IMR-90 (cell line): ENCODE results near the gene SASH1. TPM values are rescaled to one million over a fixed set of nuclear protein-coding genes. Genes with fewer than 3 reads are reported as not detected.

Experiments used
- ATAC-seq: fragments of 200-7000 bp; cut with Tn5 transposase; 2 replicates; pipeline ENCODE4 v1.9.1; 2020; ENCODE audit warnings: low read depth, mild to moderate bottlenecking, moderate library complexity
- BruUV-seq: library from RNA; stranded (reverse); fragments of 400-500 nt; replicated peaks from 2 replicates; lab custom pipeline; 2021; lab: Mats Ljungman, UMichigan
- CTCF ChIA-PET: fragments of 300-600 bp; formaldehyde crosslinking; extraction: SDS; loops from one replicate; lab custom pipeline; 2021; ENCODE audit warnings: antibody characterized with exemption; lab: Yijun Ruan, JAX
- POLR2A ChIA-PET: fragments of 300-600 bp; sonication (Branson Sonifier 250); formaldehyde crosslinking; loops from one replicate; lab custom pipeline; 2022; ENCODE audit warnings: antibody characterized with exemption; ENCODE audit not compliant: unreplicated experiment; lab: Charles Lee
- DNase-seq: peaks from one replicate; pipeline ENCODE4 v3.0.0; 2013
- H2AFZ ChIP-seq: replicated peaks from 2 replicates; pipeline ENCODE3; 2013; ENCODE audit warnings: low read length, mild to moderate bottlenecking; ENCODE audit not compliant: poor library complexity
- H2AK5ac ChIP-seq: 2 replicates; pipeline ENCODE4 v1.6.1; 2013; ENCODE audit warnings: low read depth, low read length, inconsistent platforms
- H2AK9ac ChIP-seq: replicated peaks from 2 replicates; pipeline ENCODE3; 2013; ENCODE audit warnings: mild to moderate bottlenecking, low read depth, low read length, moderate library complexity; ENCODE audit not compliant: poor library complexity
- H2BK120ac ChIP-seq: 2 replicates; pipeline ENCODE4 v1.6.1; 2013; ENCODE audit warnings: low read depth, low read length, inconsistent platforms
- H2BK15ac ChIP-seq: 3 replicates; pipeline ENCODE4 v1.6.1; 2013; ENCODE audit warnings: low read depth, low read length, inconsistent platforms
- H2BK20ac ChIP-seq: 2 replicates; pipeline ENCODE4 v1.6.1; 2013; ENCODE audit warnings: low read depth, mild to moderate bottlenecking, inconsistent platforms, low read length, moderate library complexity
- H2BK5ac ChIP-seq: 2 replicates; pipeline ENCODE4 v1.6.1; 2013; ENCODE audit warnings: mild to moderate bottlenecking, low read depth, low read length, inconsistent platforms; ENCODE audit not compliant: poor library complexity, severe bottlenecking
- H3K14ac ChIP-seq: replicated peaks from 2 replicates; pipeline ENCODE4 v1.6.1; 2013; ENCODE audit warnings: low read depth, low read length, inconsistent platforms
- H3K18ac ChIP-seq: 2 replicates; pipeline ENCODE4 v1.6.1; 2013; ENCODE audit warnings: low read depth, low read length, control low read depth
- H3K23ac ChIP-seq: 2 replicates; pipeline ENCODE4 v1.6.1; 2013; ENCODE audit warnings: low read depth, low read length, inconsistent platforms
- H3K27ac ChIP-seq: 2 replicates; pipeline ENCODE4 v1.5.1; 2013; ENCODE audit warnings: mild to moderate bottlenecking, control low read depth, low read length; ENCODE audit not compliant: insufficient read depth
- H3K27me3 ChIP-seq: 2 replicates; pipeline ENCODE4 v1.6.1; 2013; ENCODE audit warnings: low read length; ENCODE audit not compliant: control insufficient read depth, insufficient read depth
- H3K36me3 ChIP-seq: 2 replicates; pipeline ENCODE4 v1.6.1; 2013; ENCODE audit warnings: low read length, mixed read lengths; ENCODE audit not compliant: control insufficient read depth, insufficient read depth
- H3K4ac ChIP-seq: 2 replicates; pipeline ENCODE4 v1.6.1; 2013; ENCODE audit warnings: low read depth, low read length, inconsistent platforms
- H3K4me1 ChIP-seq: 2 replicates; pipeline ENCODE4 v1.6.1; 2013; ENCODE audit warnings: low read length, mixed read lengths; ENCODE audit not compliant: control insufficient read depth, insufficient read depth
- H3K4me2 ChIP-seq: 2 replicates; pipeline ENCODE4 v1.6.1; 2013; ENCODE audit warnings: low read depth, mild to moderate bottlenecking, control low read depth, low read length, moderate library complexity
- H3K4me3 ChIP-seq: 2 replicates; pipeline ENCODE4 v1.5.1; 2013; ENCODE audit warnings: low read depth, mild to moderate bottlenecking, control low read depth, low read length, moderate library complexity; ENCODE audit not compliant: insufficient read depth
- H3K56ac ChIP-seq: 2 replicates; pipeline ENCODE4 v1.6.1; 2013; ENCODE audit warnings: low read length, inconsistent platforms; ENCODE audit not compliant: insufficient read depth; ENCODE audit errors: extremely low read depth
- H3K79me1 ChIP-seq, 2 experiments: 2 replicates each; pipeline ENCODE4 v1.6.1; 2013; ENCODE audit warnings: low read length in 2 of 2, inconsistent platforms in 1 of 2, low read depth in 1 of 2
- H3K9ac ChIP-seq: 2 replicates; pipeline ENCODE4 v1.6.1; 2013; ENCODE audit warnings: low read depth, low read length, control low read depth
- H3K9me1 ChIP-seq: 2 replicates; pipeline ENCODE4 v1.6.1; 2013; ENCODE audit warnings: low read length, inconsistent platforms; ENCODE audit not compliant: insufficient read depth
- H3K9me3 ChIP-seq: 2 replicates; pipeline ENCODE4 v1.6.1; 2013; ENCODE audit warnings: low read length; ENCODE audit not compliant: control insufficient read depth, insufficient read depth
- H4K20me1 ChIP-seq: 2 replicates; pipeline ENCODE4 v1.6.1; 2013; ENCODE audit warnings: low read length, inconsistent platforms; ENCODE audit not compliant: insufficient read depth
- H4K5ac ChIP-seq: 2 replicates; pipeline ENCODE4 v1.6.1; 2013; ENCODE audit warnings: mild to moderate bottlenecking, low read depth, low read length, control low read depth
- H4K8ac ChIP-seq, 2 experiments: 2 replicates each; pipeline ENCODE4 v1.6.1; 2013; ENCODE audit warnings: low read depth in 2 of 2, low read length in 2 of 2, control low read depth in 1 of 2, inconsistent platforms in 1 of 2
- H4K91ac ChIP-seq: 2 replicates; pipeline ENCODE4 v1.6.1; 2013; ENCODE audit warnings: low read depth, low read length, inconsistent platforms; ENCODE audit not compliant: insufficient read depth
- BHLHE40 ChIP-seq: fragments of 150-350 bp; IDR thresholded peaks from 2 replicates; pipeline ENCODE4 v1.6.1; 2016; ENCODE audit warnings: mild to moderate bottlenecking, low read depth, low read length
- ELK1 ChIP-seq: fragments of 150-350 bp; IDR thresholded peaks from 2 replicates; pipeline ENCODE4 v1.6.1; 2016; ENCODE audit warnings: low read depth, mild to moderate bottlenecking, low read length, moderate library complexity, borderline replicate concordance
- FOS ChIP-seq: fragments of 150-350 bp; IDR thresholded peaks from 2 replicates; pipeline ENCODE4 v1.6.1; 2016; ENCODE audit warnings: low read depth, low read length
- MAFK ChIP-seq: IDR thresholded peaks from 2 replicates; pipeline ENCODE4 v1.6.1; 2012; ENCODE audit warnings: low read depth, low read length, improper control_type of control experiment
- MAZ ChIP-seq: IDR thresholded peaks from 2 replicates; pipeline ENCODE4 v1.6.1; 2012; ENCODE audit warnings: low read depth, mild to moderate bottlenecking, low read length, improper control_type of control experiment, moderate library complexity, borderline replicate concordance
- RAD21 ChIP-seq: IDR thresholded peaks from 2 replicates; pipeline ENCODE4 v1.6.1; 2012; ENCODE audit warnings: low read length, improper control_type of control experiment
- RCOR1 ChIP-seq: IDR thresholded peaks from 2 replicates; pipeline ENCODE4 v1.6.1; 2012; ENCODE audit warnings: mild to moderate bottlenecking, low read length, improper control_type of control experiment; ENCODE audit not compliant: insufficient replicate concordance
- SMC3 ChIP-seq: fragments of 150-350 bp; IDR thresholded peaks from 2 replicates; pipeline ENCODE4 v1.6.1; 2016; ENCODE audit warnings: low read depth, mild to moderate bottlenecking, antibody characterized with exemption, low read length, moderate library complexity
- USF2 ChIP-seq: fragments of 150-350 bp; IDR thresholded peaks from 2 replicates; pipeline ENCODE4 v1.6.1; 2017; ENCODE audit warnings: mild to moderate bottlenecking, antibody characterized with exemption, low read length, low read depth
- WGBS, 2 experiments: methylation state at CpG; one replicate each; pipeline versions ENCODE4 v1.1.5 to v1.1.7; 2013; ENCODE audit warnings: missing lambda C conversion rate in 2 of 2; ENCODE audit not compliant: insufficient read length in 1 of 2; ENCODE audit errors: extremely low coverage in 2 of 2; 5-methylcytosine and 5-hydroxymethylcytosine counted together
- dilution Hi-C: fragments of 300-500 bp; cut with HindIII; formaldehyde crosslinking; loops from one replicate; pipeline ENCODE4 v1.14.3; 2018; ENCODE audit warnings: low sequenced_read_pairs; ENCODE audit not compliant: unreplicated experiment
- in situ Hi-C: fragments of 300-500 bp; cut with MboI; formaldehyde crosslinking; loops from 3 replicates; pipeline ENCODE4 v1.14.3; 2019; ENCODE audit warnings: low sequenced_read_pairs, inconsistent platforms, mixed read lengths
- intact Hi-C: fragments of 100-400 bp; cut with micrococcal nuclease; formaldehyde crosslinking; loops from 2 replicates; pipeline ENCODE4 v1.10.0; 2022
- polyA plus RNA-seq, 3 experiments: library from polyadenylated mRNA; depleted of rRNA; stranded (reverse); fragments of >200 nt; gene quantifications; 2 replicates each; pipeline ENCODE4 v1.2.3, GENCODE V29; 2012; ENCODE audit warnings: low replicate concordance in 1 of 3
- total RNA-seq: library from RNA; depleted of rRNA; stranded (reverse); fragments of >200 nt; gene quantifications from 2 replicates; pipeline ENCODE4 v1.2.3, GENCODE V29; 2012

SASH1 gene
- total and polyA plus RNA-seq, 2 of the 4 experiments (the other 2 are of a cell fraction), result 11.6 to 16.5 TPM

GRCh38 chr6:148379966-148380713 is 37.5 kb downstream of the SASH1 start:
- Histone ChIP-seq H4K8ac (no peak overlapping the region), H2AK9ac (no peak overlapping the region), H2BK120ac (no peak overlapping the region), H3K56ac (no peak overlapping the region), H3K27me3 (no peaks in the 10 kb centered on the region), H2BK15ac (no peak overlapping the region), H4K5ac (no peak overlapping the region), H3K9me1 (peaks cover 3% of the 10 kb centered on the region; the same call in 1 of the 2 replicates), H3K23ac (no peak overlapping the region), H4K91ac (no peak overlapping the region), H4K20me1 (peaks cover 6% of the 10 kb centered on the region; the same call in 1 of the 2 replicates), H3K9me3 (no peaks in the 10 kb centered on the region), H3K18ac (no peak overlapping the region), H3K9ac (no peak overlapping the region), H2AFZ (no peak overlapping the region), H3K4me1 (peaks cover 3% of the 10 kb centered on the region), H2BK5ac (no peak overlapping the region), H3K27ac (no peak overlapping the region), H3K79me1 (peaks cover 36 to 58% of the 10 kb centered on the region in 2 experiments), H3K4me3 (no peak overlapping the region), H3K14ac (no peak overlapping the region), H2BK20ac (no peak overlapping the region), H3K4ac (no peak overlapping the region), H3K4me2 (no peak overlapping the region), H3K36me3 (no peaks in the 10 kb centered on the region), H2AK5ac (no peak overlapping the region)
- ChIA-PET POLR2A (no interaction called here), CTCF (no interaction called here)
- no peak for DNase-seq
- dilution Hi-C loops, result no loop called here
- WGBS, 2 experiments, result 97% methylated on average over 5 of the region's 11 CpGs; no CpG with 5 or more reads in 1 of the 2 experiments
- in situ Hi-C loops, result no loop called here
- intact Hi-C loops, result no loop called here
- no peak for ATAC-seq
- no TSS peak for BruUV-seq
- no peak for TF ChIP-seq MAZ
- no peak for TF ChIP-seq RAD21
- no peak for TF ChIP-seq SMC3
- no peak for TF ChIP-seq ELK1
- no peak for TF ChIP-seq FOS
- TF ChIP-seq BHLHE40, result no peak
- TF ChIP-seq MAFK, result no peak
- no peak for TF ChIP-seq USF2
- no peak for TF ChIP-seq RCOR1
